HG03064 (cell line): ENCODE data around the gene MYBL2.
"Not testable (repeated sequence)": the region's sequence is repeated elsewhere in the genome, so short reads cannot be mapped to it uniquely, and the experiment has no call there.

Experiments
- ATAC-seq: cut with Tn5 transposase; IDR thresholded peaks from one replicate; pipeline ENCODE4 v1.9.1; 2021; ENCODE audit warnings: low read depth; ENCODE audit not compliant: unreplicated experiment

The MYBL2 gene

DNA sequence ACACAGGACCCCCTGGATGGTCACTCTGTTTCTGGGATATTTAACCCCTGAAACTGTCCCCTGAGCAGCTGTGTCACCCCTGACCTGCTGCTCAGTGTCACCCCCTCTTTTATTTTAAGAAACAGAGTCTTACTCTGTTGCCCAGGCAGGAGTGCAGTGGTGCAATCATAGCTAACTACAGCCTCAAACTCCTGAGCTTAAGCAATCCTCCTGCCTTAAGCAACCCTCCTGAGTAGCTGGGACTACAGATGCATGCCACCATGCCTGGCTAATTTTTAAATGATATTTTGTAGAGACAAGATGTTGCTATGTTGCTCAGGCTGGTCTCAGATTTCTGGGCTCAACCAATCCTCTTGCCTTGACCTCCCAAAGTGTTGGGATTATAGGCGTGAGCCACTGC, 81.4 kb downstream of the MYBL2 start:
- ATAC-seq, result no peak

DNA sequence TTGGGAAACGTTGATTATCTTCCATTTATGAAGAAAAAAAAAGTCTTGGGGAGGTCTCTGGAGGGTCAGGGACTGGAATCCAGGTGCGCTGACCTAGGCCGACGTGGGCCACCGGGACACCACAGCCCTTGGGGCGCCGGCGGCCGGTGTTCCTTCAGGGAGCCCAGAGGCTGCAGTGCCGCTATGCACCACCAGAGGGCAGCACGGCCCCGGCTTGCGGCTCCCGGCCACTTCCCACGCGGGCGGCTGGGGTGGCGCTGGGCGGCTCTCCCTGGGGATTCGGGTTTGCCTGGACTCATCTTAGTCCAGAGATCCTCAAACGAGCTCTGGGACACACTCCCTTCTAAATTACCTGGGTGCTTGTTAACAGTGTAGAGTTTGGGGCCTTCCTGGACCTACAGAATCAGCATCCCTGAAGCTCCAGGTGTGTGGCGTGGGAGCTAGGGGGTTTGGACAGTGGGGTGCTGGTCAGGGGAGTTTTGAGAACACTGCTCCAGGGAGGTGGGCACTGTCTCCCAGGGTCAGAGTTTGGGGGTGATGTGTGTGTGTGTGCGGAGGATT, 82.9 kb downstream of the MYBL2 start:
- no peak for ATAC-seq

DNA sequence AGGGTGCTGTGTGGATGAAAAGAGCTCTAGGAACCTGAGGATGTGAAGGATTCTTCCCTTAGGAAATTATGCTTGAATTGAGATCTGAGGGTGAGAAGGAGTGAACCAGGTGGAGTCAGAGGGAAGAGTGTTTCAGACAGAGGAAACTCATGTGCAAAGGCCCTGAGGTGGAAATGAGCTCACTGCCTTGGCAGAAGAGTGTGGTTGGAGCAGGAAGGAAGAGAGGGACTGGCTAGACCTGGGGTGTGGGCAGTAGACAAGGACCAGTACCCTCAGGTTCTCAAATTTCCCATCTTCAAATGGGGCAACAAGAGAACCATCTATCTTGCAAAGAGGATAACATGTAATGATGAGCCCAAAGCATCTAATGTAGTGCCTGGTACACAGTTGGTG, 83.9 kb downstream of the MYBL2 start:
- ATAC-seq, result no peak

DNA sequence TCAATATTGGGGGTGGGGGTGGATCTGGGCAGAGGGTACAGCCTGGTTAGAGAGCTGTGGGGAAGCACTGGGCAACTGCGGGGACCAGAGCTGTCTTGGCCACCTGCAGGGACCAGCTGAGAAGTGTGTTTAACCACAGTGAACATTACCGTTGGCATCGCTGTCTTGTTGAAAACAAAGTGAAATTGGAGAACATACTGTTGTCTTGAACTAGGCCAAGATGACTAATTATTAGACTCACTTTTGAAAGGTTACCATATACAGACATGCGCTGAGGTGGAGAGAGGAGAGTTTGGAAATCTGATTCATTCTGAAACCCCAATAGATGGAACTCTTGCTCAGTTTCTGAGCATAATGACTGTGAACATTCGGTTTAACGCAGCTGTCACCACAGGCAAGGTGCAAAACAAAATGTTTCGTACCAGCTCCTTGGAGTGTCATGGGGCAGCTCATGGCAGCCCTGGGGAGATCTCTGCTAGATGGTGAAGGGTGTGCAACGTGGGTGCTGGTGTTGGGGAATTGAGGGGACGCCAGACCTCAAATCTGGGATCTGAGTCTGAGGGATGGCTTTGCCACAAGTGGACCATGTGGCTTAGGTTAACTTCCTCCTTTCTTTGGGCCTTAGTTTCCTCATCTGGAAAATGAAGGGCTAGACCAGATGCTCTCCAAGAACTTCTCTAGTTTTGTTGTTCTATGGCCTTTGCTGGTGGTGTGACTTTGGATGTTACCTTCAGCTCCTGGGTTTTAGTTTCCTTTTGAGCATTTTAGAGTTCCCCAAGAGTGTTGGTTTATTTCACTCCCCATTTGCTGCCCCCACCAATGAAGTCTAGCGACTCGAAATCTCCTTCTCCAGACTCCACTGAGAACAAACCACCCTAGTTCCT, 84.5 kb downstream of the MYBL2 start:
- ATAC-seq, result peak; percentile 58

DNA sequence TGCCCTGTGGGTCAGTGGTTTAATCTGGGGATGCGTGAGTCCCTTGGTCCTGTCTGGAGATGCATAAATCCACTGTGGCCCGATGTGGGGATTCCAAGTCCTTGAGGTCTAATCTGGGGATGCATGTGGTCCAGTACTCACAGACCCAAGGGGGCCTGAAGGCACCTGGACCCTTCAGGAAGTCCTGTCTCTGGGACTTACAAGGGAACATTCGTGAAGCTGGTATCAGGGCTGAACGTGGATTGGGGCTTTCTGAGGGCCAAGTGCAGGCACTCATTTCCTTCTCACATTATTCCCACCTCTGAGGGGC, 85.1 kb downstream of the MYBL2 start:
- no peak for ATAC-seq

DNA sequence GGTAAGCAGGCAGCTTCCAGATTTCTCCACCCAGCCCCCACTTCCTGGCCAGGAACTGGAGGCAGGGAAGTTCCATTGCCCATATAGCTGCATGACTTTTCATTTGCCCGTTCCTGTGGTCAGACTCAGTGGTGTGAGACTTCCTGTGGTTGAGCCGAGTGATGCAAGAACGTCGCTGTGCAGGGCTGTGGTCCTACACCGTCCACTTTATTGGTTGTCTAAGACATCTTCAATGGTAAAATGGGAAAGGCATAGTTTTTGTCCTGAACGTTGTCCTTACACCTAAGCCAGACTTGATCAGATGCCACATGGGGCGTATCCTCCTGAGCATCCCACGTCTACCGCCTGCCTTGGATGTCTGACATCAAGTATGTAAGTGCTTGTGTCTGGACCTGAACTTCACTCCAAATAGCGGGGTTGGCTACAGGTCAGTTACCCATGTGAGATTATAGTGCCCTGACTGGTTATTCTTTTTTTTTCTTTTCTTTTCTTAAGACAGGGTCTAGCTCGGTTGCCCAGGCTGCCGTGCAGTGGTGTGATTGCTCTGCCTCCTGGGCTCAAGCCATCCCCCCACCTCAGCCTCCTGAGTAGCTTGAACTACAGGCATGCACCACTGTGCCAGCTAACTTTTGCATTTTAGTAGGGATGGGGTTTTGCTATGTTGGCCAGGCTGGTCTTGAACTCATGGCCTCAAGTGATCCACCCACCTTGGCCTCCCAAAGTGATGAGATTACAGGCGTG, 85.8 kb downstream of the MYBL2 start:
- ATAC-seq, result no peak

DNA sequence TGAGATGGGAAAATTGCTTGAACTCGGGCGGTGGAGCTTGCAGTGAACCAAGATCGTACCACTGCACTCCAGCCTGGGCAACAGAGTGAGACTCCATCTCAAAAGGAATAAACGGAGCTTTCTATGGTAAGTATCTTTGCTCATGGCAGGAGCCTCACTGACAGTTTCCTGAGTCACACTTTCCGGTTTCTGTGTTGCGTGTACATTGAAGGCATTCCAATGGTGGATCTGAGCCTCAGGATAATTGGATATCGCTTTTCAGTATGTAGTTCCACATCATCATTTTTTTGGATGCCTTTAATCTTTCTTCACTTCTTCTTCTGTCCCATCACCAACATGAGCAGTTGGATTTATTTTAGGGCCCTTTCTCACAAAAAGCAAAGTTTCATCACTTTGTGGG, 88.5 kb downstream of the MYBL2 start:
- ATAC-seq, result no peak

DNA sequence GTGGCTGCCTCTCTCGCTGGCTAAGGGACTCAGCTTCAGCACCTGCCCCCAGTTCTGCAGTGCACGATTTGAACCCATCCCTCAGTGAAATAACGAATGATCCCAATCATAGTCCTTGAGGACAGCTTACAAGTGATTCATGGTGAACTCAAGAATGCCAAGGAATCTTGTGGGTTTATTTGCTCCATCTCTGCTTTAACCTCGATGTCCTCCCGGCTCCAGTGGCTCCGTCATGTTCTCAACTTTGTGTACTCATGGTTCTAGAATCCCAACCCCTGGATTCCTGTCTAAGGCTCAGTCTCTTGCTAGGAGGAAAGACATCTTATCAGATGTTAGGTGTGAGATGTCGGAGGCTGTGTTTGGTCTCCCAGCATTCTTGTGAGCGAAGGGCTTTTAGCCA, 88.9 kb downstream of the MYBL2 start:
- ATAC-seq, result no peak

DNA sequence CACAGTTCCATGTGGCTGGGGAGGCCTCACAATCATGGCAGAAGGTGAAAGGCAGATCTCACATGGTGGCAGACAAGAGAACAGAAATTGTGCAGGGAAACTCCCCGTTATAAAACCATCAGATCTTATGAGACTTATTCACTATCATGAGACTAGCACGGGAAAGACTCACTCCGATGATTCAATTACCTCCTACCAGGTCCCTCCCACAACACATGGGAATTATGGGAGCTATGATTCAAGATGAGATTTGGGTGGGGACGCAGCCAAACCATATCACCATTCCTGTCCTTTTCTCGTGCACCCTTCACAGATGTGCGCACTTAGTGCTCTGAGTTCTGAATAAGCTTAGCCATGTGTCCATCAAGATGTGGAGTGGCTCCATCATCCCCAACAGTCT, 91.0 kb downstream of the MYBL2 start:
- ATAC-seq, result not testable (repeated sequence)

DNA sequence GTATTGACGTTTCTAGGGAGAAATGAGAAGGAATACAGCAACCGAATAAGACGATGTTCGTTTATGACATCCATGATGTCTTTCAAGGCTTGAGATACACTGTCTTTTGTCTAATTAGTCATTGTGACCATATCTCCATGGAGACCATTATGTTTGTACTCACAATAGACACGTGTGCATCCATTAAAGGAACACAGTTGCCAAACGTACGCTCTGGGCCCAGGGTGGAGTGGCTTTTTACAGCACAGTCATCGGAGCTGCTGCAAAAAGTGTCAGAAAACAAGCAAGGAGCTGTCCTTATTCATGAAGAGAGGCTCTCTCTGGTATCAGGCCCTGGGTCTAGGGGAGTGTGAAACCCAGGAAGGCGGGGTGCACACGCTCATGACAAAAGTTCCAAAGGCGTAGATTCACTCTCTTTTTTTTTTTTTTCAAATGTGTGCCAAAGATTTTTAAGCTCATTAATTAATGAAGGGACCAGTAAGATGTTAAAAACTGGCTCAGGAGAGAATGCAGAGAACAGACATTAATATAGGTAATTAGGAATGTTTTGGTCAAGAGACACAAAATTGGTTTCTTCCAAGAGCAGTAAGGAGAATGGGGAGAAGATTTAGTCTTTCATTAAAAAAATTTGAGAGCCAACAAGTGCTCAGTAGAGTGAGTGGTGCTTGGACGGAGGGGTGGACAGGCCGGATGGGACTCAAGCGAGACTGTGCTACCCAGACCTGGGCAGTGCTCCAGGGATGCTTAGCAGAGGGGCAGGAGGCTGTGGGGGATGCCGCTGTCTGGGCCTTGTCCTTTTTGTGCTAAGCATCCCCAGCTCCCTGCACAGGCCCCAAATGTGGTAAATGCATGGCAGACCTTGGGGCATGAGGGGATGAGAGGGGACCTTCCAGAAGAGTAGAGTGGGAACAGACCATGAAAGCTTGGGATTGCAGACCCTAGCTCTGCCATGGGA, 94.7 kb downstream of the MYBL2 start:
- no peak for ATAC-seq

DNA sequence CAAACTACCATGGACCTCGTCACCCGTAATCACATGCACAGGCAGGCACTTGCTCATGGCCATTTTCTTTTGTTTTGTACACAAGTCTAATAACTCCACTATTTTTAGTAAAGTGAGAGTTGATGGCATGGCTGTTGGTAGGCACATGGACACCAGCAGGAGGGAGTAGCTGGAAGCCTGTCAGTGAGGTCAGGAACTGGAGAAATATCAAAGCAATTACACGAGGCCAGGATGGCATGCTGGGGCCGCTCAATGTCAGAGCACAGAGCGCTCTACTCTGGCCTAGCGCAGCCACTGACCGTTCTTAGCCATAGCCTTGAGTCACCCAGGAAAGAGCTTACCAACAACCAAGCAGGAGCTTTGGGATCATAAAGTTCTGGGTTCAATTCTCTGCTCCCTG, 96.0 kb downstream of the MYBL2 start:
- ATAC-seq, result no peak

DNA sequence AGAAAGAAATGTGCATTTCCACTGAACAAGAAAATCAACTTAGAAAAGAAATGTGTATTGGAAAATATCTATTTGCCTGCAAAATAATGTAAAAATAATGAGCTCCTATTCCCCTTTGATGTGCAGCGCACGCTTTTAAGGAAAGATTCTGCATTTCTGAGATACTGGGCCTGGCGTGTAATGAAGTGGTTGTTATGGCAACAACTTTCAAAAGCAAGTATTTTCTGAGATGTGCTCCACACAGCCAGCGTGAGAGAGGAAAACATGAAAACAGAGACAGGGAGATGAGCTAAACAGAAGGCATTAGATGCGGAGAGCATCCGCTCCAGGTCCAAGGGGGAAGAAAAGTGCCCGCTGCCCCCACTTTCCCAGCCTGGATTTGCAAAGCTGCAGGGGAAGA, 99.0 kb downstream of the MYBL2 start:
- ATAC-seq, result no peak
